A673 (cell line): Measurements from ENCODE around the gene EFCAB9.

Source experiments
- CTCF ChIP-seq: fragments of 300-800, 200-600 bp; sonication (generic); conservative IDR thresholded peaks from 2 replicates; pipeline ENCODE4 v1.5.1; 2017; ENCODE audit warnings: low read depth, mild to moderate bottlenecking, antibody characterized with exemption, low read length, moderate library complexity, mixed read lengths
- EZH2 ChIP-seq: fragments of 200-600 bp; sonication (generic); IDR thresholded peaks from 2 replicates; pipeline ENCODE4 v1.6.1; 2017; ENCODE audit warnings: borderline replicate concordance, low read depth, mild to moderate bottlenecking, mixed read lengths, antibody characterized with exemption, low read length; ENCODE audit not compliant: poor library complexity, severe bottlenecking

GRCh38 chr5:172147857-172148256 is 46.1 kb upstream of the EFCAB9 start:
- no peak for TF ChIP-seq CTCF
- TF ChIP-seq EZH2: no peak
